ENCODE data around the gene NPDC1.

Gene NPDC1

DNA sequence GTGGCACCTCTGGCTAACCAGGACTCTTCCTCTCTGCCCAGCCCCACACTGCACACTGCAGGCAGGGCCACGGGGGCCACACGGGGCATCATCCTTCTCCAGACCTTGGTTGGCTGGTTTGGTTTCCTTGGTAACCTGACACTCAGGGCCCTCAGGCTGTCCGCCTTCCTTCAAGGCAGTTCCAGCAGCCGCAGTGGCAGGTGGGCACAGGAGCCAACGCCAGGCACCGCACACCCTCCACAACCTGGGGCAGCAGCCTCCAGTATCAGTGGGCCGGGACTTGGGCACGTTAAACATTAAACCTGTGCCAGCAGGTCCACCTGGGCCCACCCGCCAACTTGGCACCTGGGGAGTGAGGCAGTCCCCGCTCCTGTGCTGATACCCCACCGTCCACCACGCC is 1.9 kb downstream of the NPDC1 start:
- TF ChIP-seq GLIS3 (CRISPR knock-in tag; IDR thresholded peaks at IDR 0.05) (no peak), ZNF565 (CRISPR knock-in tag; conservative IDR thresholded peaks at IDR 0.05; ENCODE audit: low read depth) (no peak), ZNF8 (CRISPR knock-in tag; IDR thresholded peaks at IDR 0.05) (no peak), ARNTL (CRISPR knock-in tag; IDR thresholded peaks at IDR 0.05; ENCODE audit: borderline replicate concordance, low read depth) (no peak), ZFP30 (CRISPR knock-in tag; IDR thresholded peaks at IDR 0.05) (no peak), ZNF70 (CRISPR knock-in tag; IDR thresholded peaks at IDR 0.05) (no peak)
- ATAC-seq, result no peak

DNA sequence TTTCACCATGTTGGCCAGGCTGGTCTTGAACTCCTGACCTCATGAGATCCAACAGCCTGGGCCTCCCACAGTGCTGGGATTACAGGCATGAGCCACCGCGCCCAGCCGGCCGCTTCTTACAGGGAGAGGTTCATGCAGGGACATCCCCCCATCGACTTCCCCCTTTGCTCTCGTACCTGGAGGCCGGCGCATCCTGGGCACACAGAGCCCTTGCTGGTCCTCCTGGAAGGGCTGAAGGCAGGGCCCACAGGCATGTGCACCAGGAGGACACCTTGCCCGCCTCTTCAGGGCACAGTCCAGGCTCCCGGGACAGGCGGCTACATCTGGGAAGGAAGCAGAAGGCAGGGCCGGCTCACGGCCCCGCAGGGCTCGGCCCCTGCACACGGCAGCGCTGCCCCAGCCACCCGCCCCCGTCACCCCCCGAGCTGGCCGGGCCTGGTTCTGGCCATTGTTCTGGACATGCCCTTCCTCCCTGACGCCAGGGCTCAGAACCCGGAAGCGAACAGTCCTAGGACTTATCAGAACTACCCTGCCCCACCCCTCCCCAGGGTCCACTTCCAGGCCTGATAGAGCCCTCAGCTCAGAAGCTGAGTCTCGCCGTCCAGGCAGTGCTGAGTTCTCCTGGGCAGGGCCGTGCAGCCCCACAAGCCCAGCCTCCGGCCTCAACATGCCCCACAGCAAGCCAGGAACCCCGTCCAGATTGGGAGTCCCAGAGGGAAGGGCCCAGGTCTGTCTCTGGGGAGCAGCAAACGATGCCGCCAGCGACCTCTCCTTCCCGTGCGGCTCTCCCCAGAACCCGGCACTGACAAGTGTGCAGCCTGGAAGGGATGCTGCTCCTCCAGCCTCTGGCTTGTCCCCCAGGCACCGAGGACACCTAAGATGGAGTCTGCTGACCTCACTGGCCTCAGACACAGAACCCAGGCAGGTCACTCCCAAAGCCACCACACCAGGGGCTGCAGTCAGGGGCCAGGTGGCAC is 2.9 kb downstream of the NPDC1 start:
- ATAC-seq, result no peak
- TF ChIP-seq ARNTL (CRISPR knock-in tag; IDR thresholded peaks at IDR 0.05; ENCODE audit: borderline replicate concordance, low read depth), result no peak
- TF ChIP-seq RARB (CRISPR knock-in tag; IDR thresholded peaks at IDR 0.05), result no peak
- TF ChIP-seq SNAI2 (CRISPR knock-in tag; IDR thresholded peaks at IDR 0.05), result no peak
- TF ChIP-seq ZNF565 (CRISPR knock-in tag; conservative IDR thresholded peaks at IDR 0.05; ENCODE audit: low read depth), result no peak
- no peak for TF ChIP-seq ZFP30 (CRISPR knock-in tag; IDR thresholded peaks at IDR 0.05)
- no peak for TF ChIP-seq TCF4 (CRISPR knock-in tag; IDR thresholded peaks at IDR 0.05; ENCODE audit: borderline replicate concordance)
- TF ChIP-seq, protein P1, sequence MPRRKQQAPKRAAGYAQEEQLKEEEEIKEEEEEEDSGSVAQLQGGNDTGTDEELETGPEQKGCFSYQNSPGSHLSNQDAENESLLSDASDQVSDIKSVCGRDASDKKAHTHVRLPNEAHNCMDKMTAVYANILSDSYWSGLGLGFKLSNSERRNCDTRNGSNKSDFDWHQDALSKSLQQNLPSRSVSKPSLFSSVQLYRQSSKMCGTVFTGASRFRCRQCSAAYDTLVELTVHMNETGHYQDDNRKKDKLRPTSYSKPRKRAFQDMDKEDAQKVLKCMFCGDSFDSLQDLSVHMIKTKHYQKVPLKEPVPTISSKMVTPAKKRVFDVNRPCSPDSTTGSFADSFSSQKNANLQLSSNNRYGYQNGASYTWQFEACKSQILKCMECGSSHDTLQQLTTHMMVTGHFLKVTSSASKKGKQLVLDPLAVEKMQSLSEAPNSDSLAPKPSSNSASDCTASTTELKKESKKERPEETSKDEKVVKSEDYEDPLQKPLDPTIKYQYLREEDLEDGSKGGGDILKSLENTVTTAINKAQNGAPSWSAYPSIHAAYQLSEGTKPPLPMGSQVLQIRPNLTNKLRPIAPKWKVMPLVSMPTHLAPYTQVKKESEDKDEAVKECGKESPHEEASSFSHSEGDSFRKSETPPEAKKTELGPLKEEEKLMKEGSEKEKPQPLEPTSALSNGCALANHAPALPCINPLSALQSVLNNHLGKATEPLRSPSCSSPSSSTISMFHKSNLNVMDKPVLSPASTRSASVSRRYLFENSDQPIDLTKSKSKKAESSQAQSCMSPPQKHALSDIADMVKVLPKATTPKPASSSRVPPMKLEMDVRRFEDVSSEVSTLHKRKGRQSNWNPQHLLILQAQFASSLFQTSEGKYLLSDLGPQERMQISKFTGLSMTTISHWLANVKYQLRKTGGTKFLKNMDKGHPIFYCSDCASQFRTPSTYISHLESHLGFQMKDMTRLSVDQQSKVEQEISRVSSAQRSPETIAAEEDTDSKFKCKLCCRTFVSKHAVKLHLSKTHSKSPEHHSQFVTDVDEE (CRISPR knock-in tag; IDR thresholded peaks at IDR 0.05), result no peak
- TF ChIP-seq ZNF8 (CRISPR knock-in tag; IDR thresholded peaks at IDR 0.05), result no peak
- TF ChIP-seq, protein P2, sequence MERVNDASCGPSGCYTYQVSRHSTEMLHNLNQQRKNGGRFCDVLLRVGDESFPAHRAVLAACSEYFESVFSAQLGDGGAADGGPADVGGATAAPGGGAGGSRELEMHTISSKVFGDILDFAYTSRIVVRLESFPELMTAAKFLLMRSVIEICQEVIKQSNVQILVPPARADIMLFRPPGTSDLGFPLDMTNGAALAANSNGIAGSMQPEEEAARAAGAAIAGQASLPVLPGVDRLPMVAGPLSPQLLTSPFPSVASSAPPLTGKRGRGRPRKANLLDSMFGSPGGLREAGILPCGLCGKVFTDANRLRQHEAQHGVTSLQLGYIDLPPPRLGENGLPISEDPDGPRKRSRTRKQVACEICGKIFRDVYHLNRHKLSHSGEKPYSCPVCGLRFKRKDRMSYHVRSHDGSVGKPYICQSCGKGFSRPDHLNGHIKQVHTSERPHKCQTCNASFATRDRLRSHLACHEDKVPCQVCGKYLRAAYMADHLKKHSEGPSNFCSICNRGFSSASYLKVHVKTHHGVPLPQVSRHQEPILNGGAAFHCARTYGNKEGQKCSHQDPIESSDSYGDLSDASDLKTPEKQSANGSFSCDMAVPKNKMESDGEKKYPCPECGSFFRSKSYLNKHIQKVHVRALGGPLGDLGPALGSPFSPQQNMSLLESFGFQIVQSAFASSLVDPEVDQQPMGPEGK (CRISPR knock-in tag; IDR thresholded peaks at IDR 0.05; ENCODE audit: borderline replicate concordance), result no peak
- no peak for TF ChIP-seq CSDC2 (CRISPR knock-in tag; IDR thresholded peaks at IDR 0.05)
- no peak for TF ChIP-seq PPARA (CRISPR knock-in tag; IDR thresholded peaks at IDR 0.05; ENCODE audit: borderline replicate concordance)
- TF ChIP-seq ZC3H10 (CRISPR knock-in tag; IDR thresholded peaks at IDR 0.05), result no peak
- TF ChIP-seq, protein P3, sequence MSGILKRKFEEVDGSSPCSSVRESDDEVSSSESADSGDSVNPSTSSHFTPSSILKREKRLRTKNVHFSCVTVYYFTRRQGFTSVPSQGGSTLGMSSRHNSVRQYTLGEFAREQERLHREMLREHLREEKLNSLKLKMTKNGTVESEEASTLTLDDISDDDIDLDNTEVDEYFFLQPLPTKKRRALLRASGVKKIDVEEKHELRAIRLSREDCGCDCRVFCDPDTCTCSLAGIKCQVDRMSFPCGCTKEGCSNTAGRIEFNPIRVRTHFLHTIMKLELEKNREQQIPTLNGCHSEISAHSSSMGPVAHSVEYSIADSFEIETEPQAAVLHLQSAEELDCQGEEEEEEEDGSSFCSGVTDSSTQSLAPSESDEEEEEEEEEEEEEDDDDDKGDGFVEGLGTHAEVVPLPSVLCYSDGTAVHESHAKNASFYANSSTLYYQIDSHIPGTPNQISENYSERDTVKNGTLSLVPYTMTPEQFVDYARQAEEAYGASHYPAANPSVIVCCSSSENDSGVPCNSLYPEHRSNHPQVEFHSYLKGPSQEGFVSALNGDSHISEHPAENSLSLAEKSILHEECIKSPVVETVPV (CRISPR knock-in tag; IDR thresholded peaks at IDR 0.05), result no peak
- no peak for TF ChIP-seq OSR1 (CRISPR knock-in tag; IDR thresholded peaks at IDR 0.05)
- TF ChIP-seq ISL1 (CRISPR knock-in tag; IDR thresholded peaks at IDR 0.05), result no peak
- no peak for TF ChIP-seq TOX (CRISPR knock-in tag; IDR thresholded peaks at IDR 0.05; ENCODE audit: borderline replicate concordance)

DNA sequence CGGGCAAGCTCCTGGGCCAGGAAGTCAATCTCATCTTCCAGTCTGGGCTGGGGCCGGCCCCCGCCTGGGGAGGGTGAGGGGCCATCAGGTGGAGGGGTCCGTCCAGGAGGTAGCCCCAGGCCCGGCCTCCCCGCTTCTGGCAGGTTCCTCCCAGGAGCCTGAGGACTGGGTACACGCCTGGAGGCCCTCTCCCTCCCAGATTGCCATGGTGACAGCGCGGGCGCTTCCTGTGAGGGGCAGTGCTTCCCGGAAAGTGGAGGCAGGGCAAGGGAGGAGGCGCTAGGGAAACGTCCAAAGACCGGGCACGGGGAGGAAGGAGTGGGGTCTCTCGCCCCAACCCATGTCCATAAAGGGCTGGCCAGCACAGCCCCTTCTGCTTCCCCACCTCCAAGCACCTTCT is 4.9 kb downstream of the NPDC1 start:
- no peak for ATAC-seq
- TF ChIP-seq SNAI2 (CRISPR knock-in tag; IDR thresholded peaks at IDR 0.05) (no peak), ISL1 (CRISPR knock-in tag; IDR thresholded peaks at IDR 0.05) (no peak), ZFP3 (CRISPR knock-in tag; IDR thresholded peaks at IDR 0.05) (no peak), ZFP30 (CRISPR knock-in tag; IDR thresholded peaks at IDR 0.05) (no peak), GLIS3 (CRISPR knock-in tag; IDR thresholded peaks at IDR 0.05) (no peak), OSR1 (CRISPR knock-in tag; IDR thresholded peaks at IDR 0.05) (no peak), ARNTL (CRISPR knock-in tag; IDR thresholded peaks at IDR 0.05; ENCODE audit: borderline replicate concordance, low read depth) (no peak), PPARA (CRISPR knock-in tag; IDR thresholded peaks at IDR 0.05; ENCODE audit: borderline replicate concordance) (no peak), ESRRG (CRISPR knock-in tag; IDR thresholded peaks at IDR 0.05) (no peak), TOX (CRISPR knock-in tag; IDR thresholded peaks at IDR 0.05; ENCODE audit: borderline replicate concordance) (no peak), TCF4 (CRISPR knock-in tag; IDR thresholded peaks at IDR 0.05; ENCODE audit: borderline replicate concordance) (no peak), ZNF70 (CRISPR knock-in tag; IDR thresholded peaks at IDR 0.05) (no peak), ZNF565 (CRISPR knock-in tag; conservative IDR thresholded peaks at IDR 0.05; ENCODE audit: low read depth) (no peak)
- TF ChIP-seq, protein P2 (CRISPR knock-in tag; IDR thresholded peaks at IDR 0.05; ENCODE audit: borderline replicate concordance), result no peak
- TF ChIP-seq, protein P4, sequence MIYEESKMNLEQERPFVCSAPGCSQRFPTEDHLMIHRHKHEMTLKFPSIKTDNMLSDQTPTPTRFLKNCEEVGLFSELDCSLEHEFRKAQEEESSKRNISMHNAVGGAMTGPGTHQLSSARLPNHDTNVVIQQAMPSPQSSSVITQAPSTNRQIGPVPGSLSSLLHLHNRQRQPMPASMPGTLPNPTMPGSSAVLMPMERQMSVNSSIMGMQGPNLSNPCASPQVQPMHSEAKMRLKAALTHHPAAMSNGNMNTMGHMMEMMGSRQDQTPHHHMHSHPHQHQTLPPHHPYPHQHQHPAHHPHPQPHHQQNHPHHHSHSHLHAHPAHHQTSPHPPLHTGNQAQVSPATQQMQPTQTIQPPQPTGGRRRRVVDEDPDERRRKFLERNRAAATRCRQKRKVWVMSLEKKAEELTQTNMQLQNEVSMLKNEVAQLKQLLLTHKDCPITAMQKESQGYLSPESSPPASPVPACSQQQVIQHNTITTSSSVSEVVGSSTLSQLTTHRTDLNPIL (CRISPR knock-in tag; IDR thresholded peaks at IDR 0.05; ENCODE audit: low read depth), result no peak
- TF ChIP-seq, protein P1 (CRISPR knock-in tag; IDR thresholded peaks at IDR 0.05), result no peak

All from SK-N-SH treated with all-trans-retinoic acid at 6 μM for 48 hours (cell line).